K562 (cell line): ENCODE results near the gene CNOT4. TPM values are rescaled to one million over a fixed set of nuclear protein-coding genes. Genes with fewer than 3 reads are reported as not detected.

Source experiments
- ATAC-seq: fragments of 200-7000 bp; cut with Tn5 transposase; 3 replicates; pipeline ENCODE4 v1.9.1; 2020; ENCODE audit warnings: moderate library complexity
- BruUV-seq: library from RNA; stranded (reverse); fragments of 400-500 nt; replicated peaks from 2 replicates; lab custom pipeline; 2021; lab: Mats Ljungman, UMichigan
- CTCF ChIA-PET: fragments of 300-600 bp; formaldehyde crosslinking; extraction: SDS; loops from one replicate; lab custom pipeline; 2021; ENCODE audit warnings: low intra/inter-chr PET ratio; lab: Yijun Ruan, JAX
- POLR2A ChIA-PET: fragments of 300-600, 350-650 bp; sonication (Branson Sonifier 250); formaldehyde crosslinking; extraction: SDS; loops from one replicate; lab custom pipeline; 2021; ENCODE audit warnings: antibody characterized with exemption, inconsistent platforms; lab: Yijun Ruan, JAX
- DNase-seq, 4 experiments: peaks; one replicate each; pipeline versions ENCODE4 v3.0.0 to v3.0.0-alpha.2; 2011 to 2018; ENCODE audit warnings: low spot score in 3 of 4, mixed read lengths in 3 of 4; ENCODE audit errors: extremely low read depth in 1 of 4
- FAIRE-seq: peaks from 2 replicates; lab custom pipeline; 2011; peaks lifted over from hg19 to GRCh38; lab: Jason Lieb, UNC
- H2AFZ ChIP-seq: 2 replicates; pipeline ENCODE4 v1.6.0; 2011; ENCODE audit warnings: low read depth, low read length, control low read depth, inconsistent platforms
- H3K27ac ChIP-seq: fragments of 200-600 bp; 3 replicates; pipeline ENCODE4 v1.8.0; 2011; ENCODE audit warnings: low read depth, mild to moderate bottlenecking, control low read depth, inconsistent platforms, low read length, moderate library complexity, mixed read lengths; ENCODE audit errors: extremely low read depth
- H3K27me3 ChIP-seq, 2 experiments: fragments of 300-600 bp in 1 of 2; 2 replicates in 1 of 2; 3 replicates in 1 of 2; pipeline versions ENCODE4 v1.6.0 to v1.8.0; 2011; ENCODE audit warnings: inconsistent platforms in 2 of 2, low read length in 2 of 2, mild to moderate bottlenecking in 1 of 2, mixed read lengths in 1 of 2, moderate library complexity in 1 of 2; ENCODE audit not compliant: control insufficient read depth in 2 of 2, insufficient read depth in 2 of 2
- H3K36me3 ChIP-seq: fragments of 300-600 bp; 3 replicates; pipeline ENCODE4 v1.8.0; 2011; ENCODE audit warnings: mild to moderate bottlenecking, low read length, inconsistent platforms; ENCODE audit not compliant: control insufficient read depth, insufficient read depth
- H3K4me1 ChIP-seq, 2 experiments: fragments of 200-600 bp in 1 of 2; replicated peaks in 1 of 2; 2 replicates in 1 of 2; 3 replicates in 1 of 2; pipeline versions ENCODE4 v1.5.1 to v1.8.0; 2011; ENCODE audit warnings: inconsistent platforms in 2 of 2, low read length in 2 of 2, mild to moderate bottlenecking in 1 of 2, mixed read lengths in 1 of 2, moderate library complexity in 1 of 2; ENCODE audit not compliant: control insufficient read depth in 2 of 2, insufficient read depth in 2 of 2
- H3K4me2 ChIP-seq: 2 replicates; pipeline ENCODE4 v1.6.1; 2011; ENCODE audit warnings: low read length, control low read depth, inconsistent platforms, mixed read lengths; ENCODE audit not compliant: insufficient read depth
- H3K4me3 ChIP-seq: fragments of 200-600 bp; sonication (generic), shearing (Covaris generic); 2 replicates; pipeline ENCODE4 v1.5.1; 2016; ENCODE audit warnings: control low read depth, inconsistent platforms
- H3K79me2 ChIP-seq: fragments of 200-600 bp; 3 replicates; pipeline ENCODE4 v1.8.0; 2011; ENCODE audit warnings: low read length, inconsistent platforms; ENCODE audit not compliant: control insufficient read depth, insufficient read depth
- H3K9ac ChIP-seq, 2 experiments: 2 replicates each; pipeline versions ENCODE4 v1.6.0 to v1.6.1; 2011; ENCODE audit warnings: low read depth in 2 of 2, low read length in 2 of 2, control low read depth in 1 of 2, inconsistent platforms in 1 of 2, mild to moderate bottlenecking in 1 of 2, mixed read lengths in 1 of 2; ENCODE audit not compliant: insufficient read depth in 1 of 2
- H3K9me1 ChIP-seq: one replicate; pipeline ENCODE4 v1.6.0; 2011; ENCODE audit warnings: inconsistent platforms, mild to moderate bottlenecking, low read length, moderate library complexity; ENCODE audit not compliant: control insufficient read depth, insufficient read depth
- H3K9me3 ChIP-seq: replicated peaks from 2 replicates; pipeline ENCODE4 v1.5.1; 2011; ENCODE audit warnings: low read depth, low read length, inconsistent platforms; ENCODE audit not compliant: control insufficient read depth, insufficient read depth
- H4K20me1 ChIP-seq: replicated peaks from 2 replicates; pipeline ENCODE4 v1.6.1; 2011; ENCODE audit warnings: low read length, inconsistent platforms, mixed read lengths; ENCODE audit not compliant: control insufficient read depth, insufficient read depth
- ADNP ChIP-seq: fragments of 200-800 bp; sonication (Bioruptor generic); IDR thresholded peaks from 2 replicates; pipeline ENCODE4 v1.6.1; 2016; ENCODE audit warnings: missing genetic modification characterization, missing compliant biosample characterization
- ARID1B ChIP-seq: fragments of 450-650 bp; IDR thresholded peaks from 2 replicates; pipeline ENCODE4 v1.6.1; 2016; ENCODE audit warnings: antibody characterized with exemption, mild to moderate bottlenecking, inconsistent platforms
- E2F6 ChIP-seq, 2 experiments: IDR thresholded peaks; 2 replicates each; pipeline ENCODE4 v1.6.1; 2011; ENCODE audit warnings: borderline replicate concordance in 1 of 2, control low read depth in 1 of 2, low read depth in 1 of 2, low read length in 1 of 2, mild to moderate bottlenecking in 1 of 2, mixed read lengths in 1 of 2, moderate library complexity in 1 of 2; ENCODE audit not compliant: insufficient read depth in 1 of 2, insufficient read length in 1 of 2, poor library complexity in 1 of 2, severe bottlenecking in 1 of 2; ENCODE audit errors: extremely low read depth in 1 of 2
- EWSR1 ChIP-seq: fragments of 450-650 bp; IDR thresholded peaks from 2 replicates; pipeline ENCODE4 v1.6.1; 2018; ENCODE audit warnings: borderline replicate concordance, mild to moderate bottlenecking, low read depth, moderate library complexity; ENCODE audit not compliant: partially characterized antibody
- HDAC8 ChIP-seq: fragments of 450-650 bp; IDR thresholded peaks from 2 replicates; pipeline ENCODE4 v1.6.1; 2016; ENCODE audit warnings: mild to moderate bottlenecking, missing genetic modification characterization, moderate library complexity, missing compliant biosample characterization
- RAD51 ChIP-seq: fragments of 450-650 bp; IDR thresholded peaks from 2 replicates; pipeline ENCODE4 v1.7.1; 2016; ENCODE audit warnings: low read depth, mild to moderate bottlenecking, borderline replicate concordance
- RBM25 ChIP-seq: fragments of 200-400 bp; formaldehyde crosslinking; IDR thresholded peaks from 2 replicates; pipeline ENCODE4 v1.6.1; 2018; ENCODE audit warnings: low read length, low read depth, moderate library complexity; ENCODE audit not compliant: severe bottlenecking
- ZKSCAN1 ChIP-seq: fragments of 150-350 bp; IDR thresholded peaks from 2 replicates; pipeline ENCODE4 v1.6.1; 2016; ENCODE audit warnings: low read depth, low read length
- ZNF24 ChIP-seq: fragments of 450-650 bp; IDR thresholded peaks from 2 replicates; pipeline ENCODE4 v1.6.1; 2016
- ZNF41 ChIP-seq: fragments of 250-450 bp; sonication (Bioruptor Pico); conservative IDR thresholded peaks from 2 replicates; pipeline ENCODE4 v1.4.0; 2020; ENCODE audit warnings: mild to moderate bottlenecking
- WGBS: fragments of 100-300 bp; shearing (Covaris generic); methylation state at CpG from one replicate; pipeline ENCODE4 v1.1.6; 2016; ENCODE audit warnings: low coverage, mixed read lengths; ENCODE audit not compliant: insufficient coverage; ENCODE audit errors: missing lambda C conversion rate; 5-methylcytosine and 5-hydroxymethylcytosine counted together
- in situ Hi-C: fragments of 300-500 bp; cut with MboI; formaldehyde crosslinking; loops from 4 replicates; pipeline ENCODE4 v1.15.0; 2018; ENCODE audit warnings: inconsistent platforms, mixed read lengths
- intact Hi-C: fragments of 100-400 bp; cut with micrococcal nuclease; formaldehyde crosslinking; loops from 2 replicates; pipeline ENCODE4 v1.14.2; 2022
- polyA plus RNA-seq, 8 experiments: library from polyadenylated mRNA; depleted of rRNA in 4 of 8; stranded (reverse) in 5 of 8; unstranded in 3 of 8; fragments of >200 nt; fragmentation: Nextera tagmentation in 2 of 8; fragmentation: Illumina TruSeq in 1 of 8; extraction: Ambion mirVana in 2 of 8; extraction: Trizol in 1 of 8; gene quantifications; 2 replicates each; pipeline versions ENCODE4 v1.2.1 to v1.2.3, GENCODE V29; 2011 to 2014; ENCODE audit warnings: inconsistent platforms in 1 of 8, missing spikeins in 1 of 8
- total RNA-seq, 7 experiments: library from RNA; depleted of rRNA in 6 of 7; stranded (reverse); fragments of >200 nt in 6 of 7; fragmentation: Illumina TruSeq in 2 of 7; extraction: Trizol in 2 of 7; gene quantifications; 2 replicates each; pipeline versions ENCODE4 v1.2.1 to v1.2.3, GENCODE V29; 2011 to 2021; ENCODE audit warnings: low replicate concordance in 1 of 7
- TF ChIP-seq, protein P1 (sequence below), 2 experiments: fragments of 450-650 bp; conservative IDR thresholded peaks; 2 replicates each; pipeline ENCODE4 v1.6.1; 2017; ENCODE audit warnings: mild to moderate bottlenecking in 2 of 2, moderate library complexity in 2 of 2
- TF ChIP-seq, protein P2 (sequence below): fragments of 250-450 bp; sonication (Bioruptor Pico); IDR thresholded peaks from 2 replicates; pipeline ENCODE4 v1.9.0; 2021; ENCODE audit warnings: mild to moderate bottlenecking

The CNOT4 gene
- total and polyA plus RNA-seq, 9 of the 15 experiments (the other 6 are each of a cell fraction or from before 2014, with no cell fraction given), result 8.6 to 24.1 (median 15.4) TPM

GRCh38 chr7:135537905-135538304, 28.0 kb upstream of the CNOT4 start (continued):
- TF ChIP-seq ZKSCAN1, result no peak
- no peak for TF ChIP-seq ZNF41 (CRISPR knock-in tag)
- TF ChIP-seq HDAC8 (tag), result no peak
- no peak for TF ChIP-seq ZNF24
- TF ChIP-seq E2F6 (IDR thresholded peaks at IDR 0.05; ENCODE audit: borderline replicate concordance in 1 of 2, extremely low read depth in 1 of 2, insufficient read depth in 1 of 2, insufficient read length in 1 of 2, low read depth in 1 of 2, low read length in 1 of 2, poor library complexity in 1 of 2, severe bottlenecking in 1 of 2), result no peak

DNA sequence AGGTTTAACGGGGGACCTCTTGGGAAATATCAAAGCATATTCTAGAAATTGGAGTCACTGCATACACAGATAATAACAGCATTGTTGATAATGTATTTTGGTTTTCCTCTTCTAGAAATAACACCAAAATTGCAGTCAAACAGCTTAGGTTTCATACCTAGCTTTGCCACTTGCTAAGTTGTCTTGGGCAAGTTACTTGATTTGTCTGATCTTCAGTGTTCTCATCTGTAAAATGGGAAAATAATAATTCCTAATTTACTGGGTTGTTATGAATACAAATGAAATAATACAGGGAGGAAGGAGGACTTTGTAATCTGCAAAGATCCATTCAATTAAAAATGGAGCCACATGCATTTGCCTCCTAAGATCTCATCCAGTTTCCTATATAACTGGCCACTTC, 27.6 kb upstream of the CNOT4 start:
- WGBS, result 8% methylated on average over 1 of the region's 1 CpG
- Histone ChIP-seq H3K9me1 (no peaks in the 10 kb centered on the region), H3K4me2 (no peak overlapping the region), H3K4me3 (no peak overlapping the region), H3K36me3 (no peaks in the 10 kb centered on the region), H3K9me3 (0 out of 2 replicates have a peak, but pooled peaks cover 2% of the 10 kb centered on the region), H2AFZ (0 out of 2 replicates have a peak overlapping the region, but pooled peaks have one; percentile 36), H3K79me2 (no peaks in the 10 kb centered on the region), H3K4me1 (no peaks in the 10 kb centered on the region; a peak in 2 of 5 replicates), H3K9ac (no peak overlapping the region), H3K27ac (no peak overlapping the region), H4K20me1 (no peaks in the 10 kb centered on the region; the same call in 1 of the 2 replicates), H3K27me3 (peaks cover 0 to 2% of the 10 kb centered on the region in 2 experiments; a peak in 2 of 5 replicates)
- intact Hi-C loops (no loop called here), in situ Hi-C loops (no loop called here)
- POLR2A ChIA-PET, result interaction anchor here (3.1 kb wide), 1 partner anchor 14 kb away, joined by 9 read pairs; no protein-coding TSS in a partner anchor
- DNase-seq (no peak), FAIRE-seq (no peak), ATAC-seq (no peak)
- BruUV-seq, result no TSS peak
- CTCF ChIA-PET, result no interaction called here
- TF ChIP-seq RBM25 (peak; percentile 80), RAD51 (no peak), EWSR1 (no peak), ARID1B (no peak), ADNP (tag) (peak; percentile 91)
- TF ChIP-seq, protein P1, sequence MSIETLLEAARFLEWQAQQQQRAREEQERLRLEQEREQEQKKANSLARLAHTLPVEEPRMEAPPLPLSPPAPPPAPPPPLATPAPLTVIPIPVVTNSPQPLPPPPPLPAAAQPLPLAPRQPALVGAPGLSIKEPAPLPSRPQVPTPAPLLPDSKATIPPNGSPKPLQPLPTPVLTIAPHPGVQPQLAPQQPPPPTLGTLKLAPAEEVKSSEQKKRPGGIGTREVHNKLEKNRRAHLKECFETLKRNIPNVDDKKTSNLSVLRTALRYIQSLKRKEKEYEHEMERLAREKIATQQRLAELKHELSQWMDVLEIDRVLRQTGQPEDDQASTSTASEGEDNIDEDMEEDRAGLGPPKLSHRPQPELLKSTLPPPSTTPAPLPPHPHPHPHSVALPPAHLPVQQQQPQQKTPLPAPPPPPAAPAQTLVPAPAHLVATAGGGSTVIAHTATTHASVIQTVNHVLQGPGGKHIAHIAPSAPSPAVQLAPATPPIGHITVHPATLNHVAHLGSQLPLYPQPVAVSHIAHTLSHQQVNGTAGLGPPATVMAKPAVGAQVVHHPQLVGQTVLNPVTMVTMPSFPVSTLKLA (conservative IDR thresholded peaks at IDR 0.05), result no peak
- TF ChIP-seq, protein P2, sequence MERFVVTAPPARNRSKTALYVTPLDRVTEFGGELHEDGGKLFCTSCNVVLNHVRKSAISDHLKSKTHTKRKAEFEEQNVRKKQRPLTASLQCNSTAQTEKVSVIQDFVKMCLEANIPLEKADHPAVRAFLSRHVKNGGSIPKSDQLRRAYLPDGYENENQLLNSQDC, result no peak
- TF ChIP-seq, all 486 proteins: peak for 2
